Parathyroid adenoma (tissue), 2 donors: ENCODE measurements around the gene TASP1.
"Not testable (repeated sequence)": the region's sequence is repeated elsewhere in the genome, so short reads cannot be mapped to it uniquely, and the experiment has no call there.

Experiments
- H2AFZ ChIP-seq: fragments of 300-600 bp; sonication (generic); one replicate; pipeline ENCODE4 v1.7.0; 2017; ENCODE audit warnings: antibody characterized with exemption, mild to moderate bottlenecking
- H3K27ac ChIP-seq: fragments of 300-600 bp; sonication (generic); one replicate; pipeline ENCODE4 v1.7.0; 2017
- H3K27me3 ChIP-seq: fragments of 300-600 bp; sonication (generic); one replicate; pipeline ENCODE4 v1.7.0; 2017; ENCODE audit warnings: low read length; ENCODE audit not compliant: control insufficient read depth, insufficient read depth
- H3K36me3 ChIP-seq: fragments of 300-600 bp; sonication (generic); one replicate; pipeline ENCODE4 v1.7.0; 2017; ENCODE audit warnings: low read length; ENCODE audit not compliant: control insufficient read depth, insufficient read depth
- H3K4me1 ChIP-seq: fragments of 300-600 bp; sonication (generic); one replicate; pipeline ENCODE4 v1.7.0; 2017; ENCODE audit warnings: control low read depth
- H3K4me2 ChIP-seq: fragments of 300-600 bp; sonication (generic); one replicate; pipeline ENCODE4 v1.7.0; 2017; ENCODE audit warnings: low read length
- H3K4me3 ChIP-seq: fragments of 300-600 bp; sonication (generic); one replicate; pipeline ENCODE4 v1.7.0; 2017; ENCODE audit warnings: low read depth, low read length
- H3K79me2 ChIP-seq: fragments of 300-600 bp; sonication (generic); one replicate; pipeline ENCODE4 v1.7.0; 2017; ENCODE audit warnings: control low read depth
- H3K9ac ChIP-seq: fragments of 300-600 bp; sonication (generic); one replicate; pipeline ENCODE4 v1.7.0; 2017; ENCODE audit warnings: mild to moderate bottlenecking
- H3K9me3 ChIP-seq: fragments of 300-600 bp; sonication (generic); one replicate; pipeline ENCODE4 v1.7.0; 2017; ENCODE audit warnings: low read length; ENCODE audit not compliant: control insufficient read depth
- CTCF ChIP-seq: fragments of 300-600 bp; sonication (generic); IDR thresholded peaks from one replicate; pipeline ENCODE4 v1.7.0; 2017; ENCODE audit warnings: antibody characterized with exemption, mild to moderate bottlenecking
- donor health status: primary hyperparathyroidism.

The TASP1 gene

DNA sequence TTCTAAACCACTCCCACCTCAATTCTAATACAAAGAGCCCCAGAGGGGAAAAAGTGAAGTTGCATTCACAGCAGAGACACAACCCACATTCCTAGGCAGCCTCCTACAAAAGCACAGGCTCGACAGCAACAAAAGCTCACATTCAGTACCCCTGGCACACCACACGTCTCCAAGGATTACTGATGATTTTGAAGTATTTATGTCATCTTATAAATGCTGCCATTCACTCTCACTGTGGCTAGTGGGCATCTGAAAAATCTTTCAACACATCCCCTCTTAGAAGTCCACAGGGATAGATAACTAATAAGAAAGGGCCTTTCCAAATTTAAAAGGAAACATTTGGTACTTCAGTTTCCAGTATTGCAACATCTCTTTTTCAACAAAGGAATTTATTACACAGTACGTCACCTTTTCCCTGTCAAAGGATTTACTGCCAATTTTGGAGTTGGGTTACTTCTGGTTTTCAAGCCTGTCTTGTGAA lies 146.7 kb downstream of the TASP1 start:
- Histone ChIP-seq H3K36me3 (no peaks in the 10 kb centered on the region), H3K79me2 (peaks cover 9% of the 10 kb centered on the region), H3K4me3 (no peak overlapping the region), H3K27ac (no peak overlapping the region), H3K27me3 (no peaks in the 10 kb centered on the region), H3K9me3 (no peaks in the 10 kb centered on the region), H3K4me2 (no peak overlapping the region), H3K9ac (no peak overlapping the region), H2AFZ (no peak overlapping the region), H3K4me1 (no peaks in the 10 kb centered on the region)
- TF ChIP-seq CTCF: no peak

- Histone ChIP-seq H3K4me2 (no peak overlapping the region), H3K4me1 (no peaks in the 10 kb centered on the region), H3K27me3 (no peaks in the 10 kb centered on the region), H3K9ac (no peak overlapping the region), H3K36me3 (no peaks in the 10 kb centered on the region), H3K27ac (no peak overlapping the region), H2AFZ (no peak overlapping the region), H3K79me2 (peaks cover 6% of the 10 kb centered on the region), H3K4me3 (no peak overlapping the region), H3K9me3 (no peaks in the 10 kb centered on the region)
- no peak for TF ChIP-seq CTCF
These were observed 151.5 kb downstream of the TASP1 start for GRCh38 chr20:13487202-13487601.

GRCh38 chr20:13486694-13487093 lies 152.0 kb downstream of the TASP1 start:
- no peaks in the 10 kb centered on the region for H3K27me3 ChIP-seq
- H2AFZ ChIP-seq: no peak overlapping the region
- no peaks in the 10 kb centered on the region for H3K4me1 ChIP-seq
- no peak overlapping the region for H3K9ac ChIP-seq
- no peak overlapping the region for H3K4me3 ChIP-seq
- no peak overlapping the region for H3K4me2 ChIP-seq
- H3K79me2 ChIP-seq: peaks cover 6% of the 10 kb centered on the region
- H3K36me3 ChIP-seq: no peaks in the 10 kb centered on the region
- no peaks in the 10 kb centered on the region for H3K9me3 ChIP-seq
- TF ChIP-seq CTCF: no peak
- H3K27ac ChIP-seq: no peak overlapping the region

GRCh38 chr20:13485576-13485975 lies 153.2 kb downstream of the TASP1 start:
- H3K79me2 ChIP-seq: peaks cover 6% of the 10 kb centered on the region
- no peaks in the 10 kb centered on the region for H3K36me3 ChIP-seq
- no peak overlapping the region for H3K4me2 ChIP-seq
- no peak for TF ChIP-seq CTCF
- no peaks in the 10 kb centered on the region for H3K9me3 ChIP-seq
- H3K4me1 ChIP-seq: no peaks in the 10 kb centered on the region
- H3K9ac ChIP-seq: no peak overlapping the region
- no peaks in the 10 kb centered on the region for H3K27me3 ChIP-seq
- no peak overlapping the region for H2AFZ ChIP-seq
- no peak overlapping the region for H3K27ac ChIP-seq
- H3K4me3 ChIP-seq: no peak overlapping the region

DNA sequence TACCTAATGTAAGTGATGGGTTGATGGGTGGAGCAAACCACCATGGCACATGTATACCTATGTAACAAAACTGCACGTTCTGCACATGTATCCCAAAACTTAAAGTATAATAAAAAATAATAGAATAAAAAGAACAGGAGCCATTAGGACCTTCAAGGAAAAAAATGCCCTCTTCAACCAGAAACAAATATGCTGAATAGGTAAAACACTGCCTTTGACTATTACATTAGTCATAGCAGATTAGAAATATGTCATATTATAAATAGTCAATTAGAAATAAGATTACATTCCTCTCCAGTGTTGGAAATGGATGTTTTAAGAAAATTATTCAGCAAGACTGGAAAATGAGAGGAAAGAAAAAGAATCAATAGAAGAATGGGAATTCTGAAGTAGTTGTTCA lies 153.7 kb downstream of the TASP1 start:
- H3K9ac ChIP-seq, H3K36me3 ChIP-seq, H3K27me3 ChIP-seq, H3K27ac ChIP-seq, H3K4me1 ChIP-seq, H3K79me2 ChIP-seq, H2AFZ ChIP-seq, H3K9me3 ChIP-seq, H3K4me2 ChIP-seq, H3K4me3 ChIP-seq: not testable (repeated sequence)

- H3K79me2 ChIP-seq, H3K36me3 ChIP-seq, H2AFZ ChIP-seq, H3K27ac ChIP-seq, H3K4me2 ChIP-seq, H3K27me3 ChIP-seq, H3K4me1 ChIP-seq, H3K9ac ChIP-seq, H3K9me3 ChIP-seq, H3K4me3 ChIP-seq: not testable (repeated sequence)
These were observed 155.3 kb downstream of the TASP1 start for GRCh38 chr20:13483472-13483871.
